Bronchial epithelial cell (primary cell): ENCODE measurements around the gene WDR26. TPM values are rescaled to one million over a fixed set of nuclear protein-coding genes. Genes with fewer than 3 reads are reported as not detected.
A peak's percentile ranks its signal among the peaks of the same experiment; 100 is the strongest.

ENCODE experiments used
- DNase-seq: peaks from one replicate; pipeline ENCODE4 v3.0.0-alpha.2; 2010; ENCODE audit warnings: low read depth
- FAIRE-seq: peaks from 2 replicates; lab custom pipeline; 2011; peaks lifted over from hg19 to GRCh38; lab: Jason Lieb, UNC
- H3K27me3 ChIP-seq: 2 replicates; pipeline ENCODE4 v1.5.1; 2011; ENCODE audit warnings: low read length; ENCODE audit not compliant: control insufficient read depth, insufficient read depth
- H3K36me3 ChIP-seq: 2 replicates; pipeline ENCODE4 v1.5.1; 2011; ENCODE audit warnings: low read length; ENCODE audit not compliant: control insufficient read depth, insufficient read depth
- H3K4me3 ChIP-seq: 2 replicates; pipeline ENCODE4 v1.5.1; 2011; ENCODE audit warnings: mild to moderate bottlenecking, low read depth, low read length, control low read depth
- total RNA-seq: library from RNA; depleted of rRNA; stranded (reverse); fragments of >200 nt; gene quantifications from 2 replicates; pipeline ENCODE4 v1.2.1, GENCODE V29; 2014
- TF ChIP-seq, protein P1 (sequence below): IDR thresholded peaks from 2 replicates; pipeline ENCODE4 v1.5.1; 2011; ENCODE audit warnings: mild to moderate bottlenecking, moderate library complexity, low read length, control low read depth, inconsistent platforms; ENCODE audit not compliant: insufficient read depth, severe bottlenecking

WDR26 gene
- total RNA-seq, 1 donor from 2014 or later: 34.5 TPM

DNA sequence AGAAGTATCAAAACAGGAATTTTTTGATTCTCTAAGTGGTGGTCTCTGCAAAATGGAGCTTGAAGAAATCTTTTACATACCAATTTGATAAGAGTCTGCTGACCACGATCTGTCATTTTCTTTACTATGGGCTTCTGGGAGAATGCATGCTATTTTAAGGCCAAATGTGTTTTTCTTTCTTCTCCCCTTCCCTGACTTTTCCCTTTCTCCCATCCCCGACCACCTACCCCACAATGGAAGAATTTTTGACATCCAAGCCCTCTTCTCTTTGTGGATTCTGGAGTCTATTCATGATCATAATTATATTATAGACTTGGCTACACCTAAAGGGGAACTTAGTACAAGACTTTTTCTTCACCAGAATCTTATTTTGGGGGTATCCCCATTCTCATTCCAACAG, 46.7 kb downstream of the WDR26 start:
- TF ChIP-seq, protein P1, sequence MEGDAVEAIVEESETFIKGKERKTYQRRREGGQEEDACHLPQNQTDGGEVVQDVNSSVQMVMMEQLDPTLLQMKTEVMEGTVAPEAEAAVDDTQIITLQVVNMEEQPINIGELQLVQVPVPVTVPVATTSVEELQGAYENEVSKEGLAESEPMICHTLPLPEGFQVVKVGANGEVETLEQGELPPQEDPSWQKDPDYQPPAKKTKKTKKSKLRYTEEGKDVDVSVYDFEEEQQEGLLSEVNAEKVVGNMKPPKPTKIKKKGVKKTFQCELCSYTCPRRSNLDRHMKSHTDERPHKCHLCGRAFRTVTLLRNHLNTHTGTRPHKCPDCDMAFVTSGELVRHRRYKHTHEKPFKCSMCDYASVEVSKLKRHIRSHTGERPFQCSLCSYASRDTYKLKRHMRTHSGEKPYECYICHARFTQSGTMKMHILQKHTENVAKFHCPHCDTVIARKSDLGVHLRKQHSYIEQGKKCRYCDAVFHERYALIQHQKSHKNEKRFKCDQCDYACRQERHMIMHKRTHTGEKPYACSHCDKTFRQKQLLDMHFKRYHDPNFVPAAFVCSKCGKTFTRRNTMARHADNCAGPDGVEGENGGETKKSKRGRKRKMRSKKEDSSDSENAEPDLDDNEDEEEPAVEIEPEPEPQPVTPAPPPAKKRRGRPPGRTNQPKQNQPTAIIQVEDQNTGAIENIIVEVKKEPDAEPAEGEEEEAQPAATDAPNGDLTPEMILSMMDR: no peak
- Histone ChIP-seq H3K4me3 (no peak overlapping the region), H3K27me3 (no peaks in the 10 kb centered on the region), H3K36me3 (peaks cover 2% of the 10 kb centered on the region)
- DNase-seq (no peak), FAIRE-seq (no peak)

DNA sequence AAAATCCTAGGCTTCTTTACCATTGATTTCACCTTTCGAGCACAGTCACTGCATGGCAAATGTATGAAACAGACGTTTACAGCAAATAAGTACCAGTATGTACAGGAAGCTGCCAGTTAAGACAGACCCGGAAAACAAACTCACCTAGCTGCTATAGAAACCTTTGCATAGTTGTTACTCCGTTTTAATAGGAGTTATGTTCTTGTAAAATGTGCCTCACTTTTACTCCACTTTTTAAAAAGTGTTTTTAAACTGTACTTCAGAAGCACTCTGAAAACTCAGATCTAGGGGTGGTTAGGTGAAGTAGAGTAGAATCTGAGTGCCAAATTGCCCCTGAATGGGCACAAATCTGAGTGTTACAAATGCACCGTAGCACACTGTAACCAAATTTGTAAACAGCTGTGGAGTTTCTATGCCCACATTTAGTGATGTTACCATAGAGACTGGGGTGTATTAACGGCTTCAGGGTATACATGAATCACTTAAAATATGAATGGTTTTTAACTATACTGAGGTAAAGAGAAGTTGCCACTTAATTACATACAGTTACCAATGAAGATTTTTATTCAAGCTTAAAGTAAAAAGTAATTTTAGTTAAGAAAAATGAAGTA, 47.2 kb downstream of the WDR26 start:
- TF ChIP-seq, protein P1: no peak
- FAIRE-seq (no peak), DNase-seq (no peak)
- no peaks in the 10 kb centered on the region for H3K27me3 ChIP-seq
- H3K36me3 ChIP-seq: peaks cover 2% of the 10 kb centered on the region
- no peak overlapping the region for H3K4me3 ChIP-seq

DNA sequence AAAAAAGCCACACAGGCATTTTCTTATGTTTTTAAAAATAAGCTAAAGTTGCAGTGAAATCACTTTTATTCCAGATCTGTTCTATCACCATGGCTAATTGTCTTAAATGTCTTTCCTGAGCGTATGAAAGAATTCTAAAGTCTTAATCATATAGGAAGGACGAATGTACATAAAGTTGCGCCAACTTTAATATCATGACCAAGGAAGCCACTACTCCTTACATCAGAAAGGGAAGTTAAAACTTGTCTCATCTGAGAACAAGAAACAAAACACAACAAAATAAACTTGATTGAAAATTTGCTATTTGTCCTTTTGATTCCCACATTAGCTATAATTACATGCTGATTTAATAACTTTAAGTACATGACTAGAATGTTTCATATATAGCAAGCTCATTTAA, 51.4 kb downstream of the WDR26 start:
- FAIRE-seq (no peak), DNase-seq (no peak)
- Histone ChIP-seq H3K36me3 (peaks cover 1% of the 10 kb centered on the region), H3K27me3 (no peaks in the 10 kb centered on the region), H3K4me3 (no peak overlapping the region)
- TF ChIP-seq, protein P1: no peak

DNA sequence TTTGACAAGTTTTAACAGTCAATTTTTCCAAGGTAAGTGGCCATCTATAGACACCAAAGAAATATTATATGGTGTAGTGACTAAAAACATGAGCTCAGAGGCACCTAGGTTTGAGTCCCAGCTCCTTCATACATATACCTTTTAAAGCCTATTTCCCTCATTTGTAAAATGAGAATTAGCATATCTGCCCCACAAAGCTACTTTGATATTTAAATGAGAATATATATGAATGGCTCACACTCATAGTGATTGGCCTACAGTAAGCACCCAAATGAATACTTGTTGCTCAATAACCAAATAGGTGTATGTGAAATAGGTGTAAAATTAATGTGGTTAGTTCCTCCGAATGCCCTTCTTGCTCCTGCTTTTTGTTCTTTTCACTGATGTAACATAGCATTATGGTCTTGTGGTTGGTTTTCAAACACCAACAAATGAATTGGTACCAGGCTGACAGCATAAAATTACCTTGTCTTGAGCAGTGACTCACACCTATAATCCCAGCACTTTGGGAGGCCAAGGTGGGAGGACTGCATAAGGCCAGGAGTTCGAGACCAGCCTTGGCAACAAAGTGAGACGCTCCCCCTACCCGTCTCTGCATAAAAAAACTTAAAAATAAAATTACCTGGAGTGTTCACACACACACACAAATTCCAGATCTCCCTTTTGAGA, 52.6 kb downstream of the WDR26 start:
- TF ChIP-seq, protein P1: no peak
- FAIRE-seq (no peak), DNase-seq (peak; percentile 6)
- H3K27me3 ChIP-seq: no peaks in the 10 kb centered on the region
- peaks cover 1% of the 10 kb centered on the region for H3K36me3 ChIP-seq
- no peak overlapping the region for H3K4me3 ChIP-seq

DNA sequence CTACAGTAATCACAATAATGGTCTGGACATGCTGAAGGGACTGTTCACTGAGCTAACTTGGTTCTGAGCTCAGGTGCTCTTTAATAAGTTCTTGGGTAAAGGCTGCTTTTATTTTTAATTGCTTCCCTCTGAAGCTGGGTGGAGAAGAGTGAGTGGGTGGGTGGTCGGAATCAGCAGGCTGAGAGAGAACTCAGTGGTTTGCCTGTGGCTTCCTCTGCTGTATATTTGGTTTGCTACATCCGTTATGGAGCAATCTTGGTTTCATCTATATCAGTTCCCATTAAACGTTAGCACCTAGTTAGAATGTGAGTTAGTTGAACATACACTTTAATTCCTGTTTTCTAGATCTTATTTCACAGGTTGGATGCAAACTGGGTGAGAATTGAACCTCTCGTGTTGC, 54.6 kb downstream of the WDR26 start:
- FAIRE-seq: no peak
- H3K36me3 ChIP-seq: peaks cover 4% of the 10 kb centered on the region
- no peak for DNase-seq
- TF ChIP-seq, protein P1: no peak
- H3K4me3 ChIP-seq: no peak overlapping the region
- no peaks in the 10 kb centered on the region for H3K27me3 ChIP-seq
